Measurements from ENCODE around the gene WWOX.

Gene WWOX

DNA sequence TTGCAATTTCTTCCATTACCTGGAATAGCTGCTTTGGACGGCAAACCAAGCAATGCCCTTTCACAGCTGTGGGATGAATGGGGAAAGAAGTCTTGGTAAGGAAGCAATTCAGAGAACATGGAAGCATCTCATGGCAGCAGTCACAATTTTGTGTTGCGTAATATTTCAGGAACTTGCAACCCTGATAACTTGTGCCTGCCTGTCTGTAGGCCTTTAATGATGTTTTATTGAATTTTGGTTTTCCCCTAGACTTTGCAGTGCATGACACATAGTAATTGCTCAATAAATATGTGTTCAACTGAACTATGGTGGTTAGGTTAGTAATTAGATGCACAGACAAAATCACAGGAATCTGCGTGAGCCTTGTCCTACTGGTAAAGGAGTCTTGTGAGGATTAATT lies 439.5 kb downstream of the WWOX start:
- ChIA-PET POLR2A (no interaction called here), CTCF (no interaction called here)
- TF ChIP-seq, protein P1, sequence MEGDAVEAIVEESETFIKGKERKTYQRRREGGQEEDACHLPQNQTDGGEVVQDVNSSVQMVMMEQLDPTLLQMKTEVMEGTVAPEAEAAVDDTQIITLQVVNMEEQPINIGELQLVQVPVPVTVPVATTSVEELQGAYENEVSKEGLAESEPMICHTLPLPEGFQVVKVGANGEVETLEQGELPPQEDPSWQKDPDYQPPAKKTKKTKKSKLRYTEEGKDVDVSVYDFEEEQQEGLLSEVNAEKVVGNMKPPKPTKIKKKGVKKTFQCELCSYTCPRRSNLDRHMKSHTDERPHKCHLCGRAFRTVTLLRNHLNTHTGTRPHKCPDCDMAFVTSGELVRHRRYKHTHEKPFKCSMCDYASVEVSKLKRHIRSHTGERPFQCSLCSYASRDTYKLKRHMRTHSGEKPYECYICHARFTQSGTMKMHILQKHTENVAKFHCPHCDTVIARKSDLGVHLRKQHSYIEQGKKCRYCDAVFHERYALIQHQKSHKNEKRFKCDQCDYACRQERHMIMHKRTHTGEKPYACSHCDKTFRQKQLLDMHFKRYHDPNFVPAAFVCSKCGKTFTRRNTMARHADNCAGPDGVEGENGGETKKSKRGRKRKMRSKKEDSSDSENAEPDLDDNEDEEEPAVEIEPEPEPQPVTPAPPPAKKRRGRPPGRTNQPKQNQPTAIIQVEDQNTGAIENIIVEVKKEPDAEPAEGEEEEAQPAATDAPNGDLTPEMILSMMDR (IDR thresholded peaks at IDR 0.05; ENCODE audit: insufficient read depth, low read length, missing control alignments): no peak
- DNase-seq (ENCODE audit: low read depth, low spot score): no peak
- H3K4me3 ChIP-seq (ENCODE audit: low read depth, low read length): no peak overlapping the region

DNA sequence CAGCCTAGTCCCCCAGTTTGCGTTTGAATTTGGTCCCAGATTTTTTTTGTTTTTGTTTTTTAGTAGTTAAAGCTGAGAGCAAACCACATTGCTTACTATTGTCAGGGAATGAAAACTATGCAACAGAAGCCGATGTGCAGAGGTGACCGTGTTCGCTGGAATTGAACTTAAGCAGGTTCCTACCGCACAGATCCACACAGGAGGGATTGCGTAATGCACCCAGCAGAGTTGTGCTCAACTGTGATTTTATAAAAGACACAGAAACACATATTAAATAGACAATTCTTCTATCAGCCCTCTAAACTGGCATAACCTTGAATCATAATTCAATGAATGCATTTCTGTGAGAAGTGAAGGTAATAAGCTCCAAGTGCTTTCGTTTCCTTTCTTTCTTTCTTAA lies 443.0 kb downstream of the WWOX start:
- DNase-seq (ENCODE audit: low read depth, low spot score): no peak
- ChIA-PET CTCF (no interaction called here), POLR2A (no interaction called here)
- TF ChIP-seq, protein P1 (IDR thresholded peaks at IDR 0.05; ENCODE audit: insufficient read depth, low read length, missing control alignments): no peak
- H3K4me3 ChIP-seq (ENCODE audit: low read depth, low read length): no peak overlapping the region

DNA sequence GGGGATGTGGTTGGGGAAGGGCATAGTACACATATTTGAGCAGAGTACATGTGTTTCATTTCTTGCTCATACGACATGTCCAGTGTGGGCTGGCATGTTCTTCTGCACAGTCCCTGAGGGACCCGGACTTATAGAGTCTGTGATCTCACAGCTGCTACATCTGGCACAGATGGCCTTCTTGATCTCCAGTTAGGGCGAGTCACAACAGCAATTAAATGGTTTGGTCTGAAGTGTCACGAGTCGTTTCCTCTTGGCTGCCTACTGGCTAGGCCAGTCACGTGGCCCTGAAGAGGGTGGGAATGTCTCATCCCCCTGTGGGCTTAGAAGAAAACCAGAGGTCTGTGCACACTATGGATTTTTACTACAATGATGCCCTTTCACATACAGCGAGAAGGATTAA lies 443.6 kb downstream of the WWOX start:
- DNase-seq (ENCODE audit: low read depth, low spot score): no peak
- POLR2A ChIA-PET: no interaction called here
- no peak overlapping the region for H3K4me3 ChIP-seq (ENCODE audit: low read depth, low read length)
- CTCF ChIA-PET: no interaction called here
- TF ChIP-seq, protein P1 (IDR thresholded peaks at IDR 0.05; ENCODE audit: insufficient read depth, low read length, missing control alignments): no peak

DNA sequence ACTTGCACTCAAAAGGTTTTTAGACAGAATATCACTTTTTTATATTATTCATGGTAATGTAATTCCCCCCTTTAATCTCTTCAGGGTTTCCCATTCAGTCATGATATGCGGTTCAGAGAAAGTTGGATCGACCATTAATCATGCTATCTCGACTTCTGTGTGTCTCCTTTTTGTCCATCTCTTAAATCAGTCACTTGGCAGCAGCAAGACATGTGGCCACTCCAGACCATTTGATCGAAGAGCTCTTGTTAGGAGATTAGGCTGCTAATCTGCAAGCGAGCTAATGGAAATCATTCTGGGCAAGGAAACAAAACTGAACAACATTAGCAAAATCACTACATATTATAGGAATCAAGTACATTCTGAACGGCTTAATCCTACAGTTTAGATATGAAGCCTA lies 449.9 kb downstream of the WWOX start:
- ChIA-PET CTCF (no interaction called here), POLR2A (no interaction called here)
- no peak for DNase-seq (ENCODE audit: low read depth, low spot score)

DNA sequence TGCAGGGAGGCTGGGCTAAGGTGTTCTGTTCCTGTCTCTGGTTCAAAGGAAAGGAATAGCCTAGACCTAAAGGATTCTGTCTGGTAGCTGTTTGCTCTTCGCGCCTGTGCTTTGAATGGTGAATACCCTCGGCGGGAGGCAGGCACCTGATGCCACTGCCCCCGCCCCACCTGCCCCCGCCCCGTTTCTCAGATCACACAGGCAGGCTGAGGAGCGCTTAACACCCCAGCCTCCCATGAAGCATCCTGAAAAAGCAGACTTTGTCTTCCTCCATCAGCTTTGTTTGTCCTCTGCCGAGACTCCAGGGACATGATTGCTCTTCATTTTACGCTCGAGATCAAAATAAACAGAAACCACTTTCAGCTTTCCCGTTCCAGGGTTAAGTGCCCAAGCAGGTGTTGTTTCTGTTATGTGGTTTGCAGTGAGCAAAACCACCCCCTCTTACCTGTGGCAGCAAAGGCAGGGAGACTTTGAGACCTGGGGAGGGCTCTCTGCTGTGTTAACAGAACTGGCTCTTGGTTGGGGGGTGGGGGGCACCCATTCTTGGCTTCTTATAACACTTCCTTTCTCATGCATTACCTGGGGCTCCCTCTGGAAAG lies 452.1 kb downstream of the WWOX start:
- ChIA-PET CTCF (no interaction called here), POLR2A (no interaction called here)
- no peak overlapping the region for H3K4me3 ChIP-seq (ENCODE audit: low read depth, low read length)
- DNase-seq (ENCODE audit: low read depth, low spot score): no peak
- TF ChIP-seq, protein P1 (IDR thresholded peaks at IDR 0.05; ENCODE audit: insufficient read depth, low read length, missing control alignments): no peak

More for the DNA sequence above, 449.9 kb downstream of the WWOX start:
- TF ChIP-seq, protein P1 (IDR thresholded peaks at IDR 0.05; ENCODE audit: insufficient read depth, low read length, missing control alignments): no peak
- H3K4me3 ChIP-seq (ENCODE audit: low read depth, low read length): no peak overlapping the region

DNA sequence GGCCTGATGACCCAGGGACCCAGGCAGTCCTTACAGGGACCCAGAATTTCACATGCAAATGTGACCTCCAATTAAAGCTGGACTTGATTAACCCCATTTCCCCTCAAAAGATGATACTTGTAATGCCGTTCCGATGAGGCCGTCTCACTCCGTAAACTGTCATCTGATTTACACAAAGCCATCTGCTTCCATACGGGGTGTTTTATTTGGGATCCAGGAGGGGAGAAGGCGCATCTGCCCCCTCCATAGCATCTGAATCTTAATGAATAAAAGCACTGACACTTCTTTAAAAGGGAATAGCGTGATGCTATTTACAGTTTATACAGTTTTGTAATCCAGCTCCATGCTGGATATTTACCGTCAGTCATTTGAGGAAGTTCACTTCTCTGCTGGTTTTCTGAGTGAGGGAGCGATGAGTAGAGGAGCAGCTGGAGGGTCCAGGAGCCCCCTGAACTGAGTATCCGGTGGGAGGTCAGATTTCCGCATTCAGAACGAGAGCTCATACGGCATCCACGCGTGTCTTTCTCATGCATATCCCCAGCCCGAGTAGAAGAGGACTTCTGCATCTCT lies 452.7 kb downstream of the WWOX start:
- DNase-seq (ENCODE audit: low read depth, low spot score): no peak
- ChIA-PET POLR2A (no interaction called here), CTCF (no interaction called here)
- TF ChIP-seq, protein P1 (IDR thresholded peaks at IDR 0.05; ENCODE audit: insufficient read depth, low read length, missing control alignments): no peak
- H3K4me3 ChIP-seq (ENCODE audit: low read depth, low read length): no peak overlapping the region

Measured in AG04449 (cell line).